Measurements from ENCODE around the gene SPTSSB. TPM values are rescaled to one million over a fixed set of nuclear protein-coding genes. Genes with fewer than 3 reads are reported as not detected.

Gene SPTSSB
- total RNA-seq, 1 experiment from 2014 or later, result not detected

Other genes starting within 250 kb of the SPTSSB start
- 77.4 and 83.2 TPM in 2 replicates for gene NMD3, start 150.2 kb downstream of the SPTSSB start, total RNA-seq (2014; rRNA removed; shearing (Covaris generic))
- gene OTOL1, start 125.3 kb upstream of the SPTSSB start, total RNA-seq (2014; rRNA removed; shearing (Covaris generic)), result not detected in 2 replicates